OCI-LY1 (cell line): Measurements from ENCODE around the gene MACROD2.

Source experiments
- H2AFZ ChIP-seq: fragments of 200-600 bp; sonication (generic), shearing (Covaris generic); 2 replicates; pipeline ENCODE4 v1.6.0; 2014; ENCODE audit warnings: antibody characterized with exemption, mild to moderate bottlenecking, low read length
- H3F3A ChIP-seq: fragments of 200-600 bp; sonication (generic), shearing (Covaris generic); 2 replicates; pipeline ENCODE4 v1.6.0; 2014; ENCODE audit warnings: mild to moderate bottlenecking, antibody characterized with exemption, low read length, moderate library complexity; ENCODE audit not compliant: insufficient read depth
- H3K27ac ChIP-seq: fragments of 200-600 bp; sonication (generic); 2 replicates; pipeline ENCODE4 v1.5.1; 2014; ENCODE audit warnings: low read length, mixed run types, mild to moderate bottlenecking, low read depth; ENCODE audit not compliant: poor library complexity, severe bottlenecking
- H3K27me3 ChIP-seq: fragments of 200-600 bp; sonication (generic); 2 replicates; pipeline ENCODE4 v1.6.0; 2014; ENCODE audit warnings: antibody characterized with exemption, mild to moderate bottlenecking, low read length, moderate library complexity; ENCODE audit not compliant: insufficient read depth
- H3K36me3 ChIP-seq: fragments of 200-600 bp; sonication (generic); 2 replicates; pipeline ENCODE4 v1.6.1; 2014; ENCODE audit warnings: mild to moderate bottlenecking, antibody characterized with exemption, low read length, moderate library complexity, mixed read lengths; ENCODE audit not compliant: insufficient read depth
- H3K4me1 ChIP-seq: fragments of 200-600 bp; sonication (generic); 2 replicates; pipeline ENCODE4 v1.5.1; 2014; ENCODE audit warnings: mild to moderate bottlenecking, low read length, moderate library complexity; ENCODE audit not compliant: insufficient read depth, severe bottlenecking
- H3K4me2 ChIP-seq: fragments of 200-600 bp; sonication (generic), shearing (Covaris generic); 2 replicates; pipeline ENCODE4 v1.6.1; 2014; ENCODE audit warnings: low read length
- H3K4me3 ChIP-seq: fragments of 200-600 bp; sonication (generic); 2 replicates; pipeline ENCODE4 v1.5.1; 2014; ENCODE audit warnings: low read length, low read depth, mild to moderate bottlenecking, mixed read lengths; ENCODE audit not compliant: poor library complexity, severe bottlenecking
- H3K79me2 ChIP-seq: fragments of 200-600 bp; shearing (Covaris generic); 2 replicates; pipeline ENCODE4 v1.6.1; 2016; ENCODE audit warnings: mixed run types, low read length, mixed read lengths; ENCODE audit not compliant: insufficient read depth
- H3K9ac ChIP-seq: fragments of 200-600 bp; sonication (generic), shearing (Covaris generic); 2 replicates; pipeline ENCODE4 v1.6.1; 2014; ENCODE audit warnings: mild to moderate bottlenecking, low read length, mixed read lengths
- H3K9me2 ChIP-seq: fragments of 200-600 bp; sonication (generic), shearing (Covaris generic); 2 replicates; pipeline ENCODE4 v1.6.1; 2014; ENCODE audit warnings: low read depth, mild to moderate bottlenecking, low read length, mixed read lengths
- H3K9me3 ChIP-seq: fragments of 200-600 bp; shearing (Covaris generic); 2 replicates; pipeline ENCODE4 v1.6.1; 2014; ENCODE audit warnings: low read length, mixed read lengths
- H4K20me1 ChIP-seq: fragments of 200-600 bp; sonication (generic), shearing (Covaris generic); 2 replicates; pipeline ENCODE4 v1.6.0; 2016; ENCODE audit warnings: mild to moderate bottlenecking, low read length; ENCODE audit not compliant: insufficient read depth
- EZH2 ChIP-seq: fragments of 200-600 bp; sonication (generic), shearing (Covaris generic); IDR thresholded peaks from 2 replicates; pipeline ENCODE4 v1.8.0; 2017; ENCODE audit warnings: borderline replicate concordance, mixed run types, mild to moderate bottlenecking, antibody characterized with exemption, low read length, moderate library complexity, mixed read lengths
- TF ChIP-seq, protein P1 (sequence below): fragments of 200-600 bp; sonication (generic), shearing (Covaris generic); IDR thresholded peaks from 2 replicates; pipeline ENCODE4 v1.5.1; 2017; ENCODE audit warnings: mild to moderate bottlenecking, antibody characterized with exemption, low read length, moderate library complexity, mixed read lengths

Gene MACROD2

DNA sequence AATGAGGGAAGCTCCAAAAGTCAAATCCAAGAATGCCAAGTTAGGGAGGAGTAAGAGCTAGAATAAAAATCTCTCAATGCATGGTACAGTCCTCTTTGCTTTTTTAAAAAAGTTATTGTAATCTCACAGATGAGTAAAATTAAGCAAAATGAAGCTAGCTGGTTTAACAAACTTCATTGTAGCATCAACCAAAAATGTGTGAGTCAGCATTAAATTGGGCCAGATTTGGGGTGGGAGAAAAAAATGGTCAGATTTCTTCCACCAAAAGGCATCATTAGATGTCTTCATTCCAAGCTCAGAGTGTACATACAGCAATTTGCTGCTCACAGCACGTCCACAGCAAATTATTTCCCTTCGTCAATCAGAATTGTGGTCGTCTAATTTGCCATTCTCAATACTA is 783.6 kb downstream of the MACROD2 start:
- no peak overlapping the region for H3K4me2 ChIP-seq
- no peak for TF ChIP-seq EZH2
- TF ChIP-seq, protein P1, sequence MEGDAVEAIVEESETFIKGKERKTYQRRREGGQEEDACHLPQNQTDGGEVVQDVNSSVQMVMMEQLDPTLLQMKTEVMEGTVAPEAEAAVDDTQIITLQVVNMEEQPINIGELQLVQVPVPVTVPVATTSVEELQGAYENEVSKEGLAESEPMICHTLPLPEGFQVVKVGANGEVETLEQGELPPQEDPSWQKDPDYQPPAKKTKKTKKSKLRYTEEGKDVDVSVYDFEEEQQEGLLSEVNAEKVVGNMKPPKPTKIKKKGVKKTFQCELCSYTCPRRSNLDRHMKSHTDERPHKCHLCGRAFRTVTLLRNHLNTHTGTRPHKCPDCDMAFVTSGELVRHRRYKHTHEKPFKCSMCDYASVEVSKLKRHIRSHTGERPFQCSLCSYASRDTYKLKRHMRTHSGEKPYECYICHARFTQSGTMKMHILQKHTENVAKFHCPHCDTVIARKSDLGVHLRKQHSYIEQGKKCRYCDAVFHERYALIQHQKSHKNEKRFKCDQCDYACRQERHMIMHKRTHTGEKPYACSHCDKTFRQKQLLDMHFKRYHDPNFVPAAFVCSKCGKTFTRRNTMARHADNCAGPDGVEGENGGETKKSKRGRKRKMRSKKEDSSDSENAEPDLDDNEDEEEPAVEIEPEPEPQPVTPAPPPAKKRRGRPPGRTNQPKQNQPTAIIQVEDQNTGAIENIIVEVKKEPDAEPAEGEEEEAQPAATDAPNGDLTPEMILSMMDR: no peak

DNA sequence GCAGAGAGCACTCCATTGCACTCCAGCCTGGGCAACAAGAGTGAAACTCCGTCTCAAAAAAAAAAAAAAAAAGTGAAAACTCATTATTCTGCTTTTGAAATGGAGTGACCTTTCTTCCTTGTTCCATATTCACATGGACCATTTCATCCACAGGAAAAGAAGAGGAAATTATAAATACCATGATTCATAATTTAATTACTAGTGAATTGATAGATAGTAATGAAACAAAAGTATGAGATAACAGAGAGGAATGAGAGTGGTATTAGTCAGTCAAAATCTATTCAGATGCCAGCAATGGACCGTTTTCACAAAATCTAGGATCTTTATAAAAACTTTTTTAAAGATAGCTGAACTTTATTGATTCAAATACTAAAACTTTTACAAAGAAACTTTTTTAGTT is 785.2 kb downstream of the MACROD2 start:
- Histone ChIP-seq H2AFZ (no peak overlapping the region), H4K20me1 (no peaks in the 10 kb centered on the region), H3K9ac (no peak overlapping the region), H3K36me3 (no peaks in the 10 kb centered on the region), H3K4me1 (no peaks in the 10 kb centered on the region), H3K27me3 (no peaks in the 10 kb centered on the region), H3K9me2 (no peaks in the 10 kb centered on the region), H3K79me2 (no peaks in the 10 kb centered on the region), H3K4me3 (no peak overlapping the region), H3K4me2 (no peak overlapping the region), H3F3A (no peaks in the 10 kb centered on the region), H3K9me3 (no peaks in the 10 kb centered on the region), H3K27ac (no peak overlapping the region)
- no peak for TF ChIP-seq EZH2
- TF ChIP-seq, protein P1: no peak

More for the DNA sequence above, 783.6 kb downstream of the MACROD2 start:
- H3K9me2 ChIP-seq: no peaks in the 10 kb centered on the region
- H3K4me1 ChIP-seq: no peaks in the 10 kb centered on the region
- no peak overlapping the region for H3K27ac ChIP-seq
- no peaks in the 10 kb centered on the region for H3K27me3 ChIP-seq
- H3K9ac ChIP-seq: no peak overlapping the region
- H3K79me2 ChIP-seq: no peaks in the 10 kb centered on the region
- H3K9me3 ChIP-seq: no peaks in the 10 kb centered on the region
- no peaks in the 10 kb centered on the region for H3K36me3 ChIP-seq
- H3K4me3 ChIP-seq: no peak overlapping the region
- H3F3A ChIP-seq: no peaks in the 10 kb centered on the region
- no peaks in the 10 kb centered on the region for H4K20me1 ChIP-seq
- no peak overlapping the region for H2AFZ ChIP-seq

DNA sequence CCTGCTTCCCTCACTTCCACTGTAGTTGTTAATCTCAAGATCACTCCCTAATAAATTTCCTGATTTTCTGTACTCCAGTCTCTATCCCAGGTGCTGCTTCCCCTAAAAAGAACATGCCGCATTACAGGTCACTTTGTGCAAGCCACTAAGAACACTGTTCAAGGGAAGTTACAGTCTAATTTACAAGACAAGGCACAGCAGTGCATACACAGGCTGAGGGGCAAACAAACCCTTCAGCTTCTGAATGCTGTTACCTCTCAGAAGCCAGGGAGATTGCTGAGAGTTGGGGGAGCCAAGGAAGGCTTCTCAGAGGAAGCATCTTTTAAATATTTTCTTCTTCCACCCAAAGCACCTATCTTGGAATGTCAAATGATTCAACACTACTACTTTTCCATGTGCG is 787.4 kb downstream of the MACROD2 start:
- no peaks in the 10 kb centered on the region for H3K9me3 ChIP-seq
- H3K9me2 ChIP-seq: no peaks in the 10 kb centered on the region
- no peaks in the 10 kb centered on the region for H3K36me3 ChIP-seq
- H3K4me2 ChIP-seq: no peak overlapping the region
- no peaks in the 10 kb centered on the region for H3F3A ChIP-seq
- no peaks in the 10 kb centered on the region for H3K27me3 ChIP-seq
- H2AFZ ChIP-seq: no peak overlapping the region
- no peak overlapping the region for H3K27ac ChIP-seq
- H3K79me2 ChIP-seq: no peaks in the 10 kb centered on the region
- TF ChIP-seq, protein P1: no peak
- TF ChIP-seq EZH2: no peak
- H3K9ac ChIP-seq: no peak overlapping the region
- no peaks in the 10 kb centered on the region for H3K4me1 ChIP-seq
- H3K4me3 ChIP-seq: no peak overlapping the region
- H4K20me1 ChIP-seq: no peaks in the 10 kb centered on the region
